Posterior cingulate gyrus (tissue), 11 donors: ENCODE data around the gene AQP12B.
"Not testable (repeated sequence)": the region's sequence is repeated elsewhere in the genome, so short reads cannot be mapped to it uniquely, and the experiment has no call there.

Experiments
- DNase-seq, 10 donors: peaks; one replicate each; pipeline versions ENCODE4 v3.0.0 to v3.0.0-alpha.2; 2020 to 2021; ENCODE audit warnings: mixed read lengths in 3 of 10
- intact Hi-C: fragments of 100-400 bp; cut with DNase I; formaldehyde crosslinking; loops from one replicate; pipeline ENCODE4 v1.15.1; 2023

The AQP12B gene

GRCh38 chr2:240702640-240703011 lies 19.9 kb upstream of the AQP12B start:
- intact Hi-C loops, result no loop called here
- DNase-seq, result peak in 4 of 10 donors; percentile 7 to 61 (median 58)

- intact Hi-C loops, result no loop called here
- DNase-seq, result peak in 4 of 10 donors; percentile 16 to 75 (median 56)
These were observed 19.3 kb upstream of the AQP12B start for GRCh38 chr2:240701736-240702639.

GRCh38 chr2:240701091-240701735 lies 18.5 kb upstream of the AQP12B start:
- intact Hi-C loops, result no loop called here
- DNase-seq, result peak in 4 of 10 donors; percentile 24 to 78 (median 66)

GRCh38 chr2:240700616-240701015 lies 17.9 kb upstream of the AQP12B start:
- intact Hi-C loops, result not testable (repeated sequence)
- DNase-seq, result peak in 4 of 10 donors; percentile 2 to 62 (median 25)

- intact Hi-C loops, result not testable (repeated sequence)
- peak in 4 of 10 donors; percentile 7 to 56 (median 38) for DNase-seq
These were observed 17.1 kb upstream of the AQP12B start for GRCh38 chr2:240699835-240700234.

- intact Hi-C loops, result not testable (repeated sequence)
- peak in 3 of 10 donors; percentile 8 to 71 (median 62) for DNase-seq
These were observed 16.3 kb upstream of the AQP12B start for GRCh38 chr2:240698852-240699561.

GRCh38 chr2:240696469-240696868 lies 13.8 kb upstream of the AQP12B start:
- DNase-seq, intact Hi-C loops: not testable (repeated sequence)

GRCh38 chr2:240695593-240695992 lies 12.9 kb upstream of the AQP12B start:
- DNase-seq, intact Hi-C loops: not testable (repeated sequence)

GRCh38 chr2:240694304-240694703 lies 11.6 kb upstream of the AQP12B start:
- intact Hi-C loops, DNase-seq: not testable (repeated sequence)

- intact Hi-C loops, result not testable (repeated sequence)
- peak in 2 of 10 donors; percentile 61 to 75 for DNase-seq
These were observed 10.2 kb upstream of the AQP12B start for GRCh38 chr2:240692583-240693561.

GRCh38 chr2:240691631-240692420 lies 9.1 kb upstream of the AQP12B start, which contains the start of gene AQP12A:
Gene AQP12A (plus strand): TSS chr2:240691866. CDS start chr2:240691914, 48 bp downstream.
- peak in 3 of 10 donors; percentile 7 to 80 (median 57) for DNase-seq
- intact Hi-C loops, result not testable (repeated sequence)

- intact Hi-C loops, result not testable (repeated sequence)
- DNase-seq, result peak in 2 of 10 donors; percentile 39 to 58
These were observed 8.4 kb upstream of the AQP12B start for GRCh38 chr2:240691075-240691427.

- DNase-seq, result peak in 5 of 10 donors; percentile 6 to 88 (median 71)
- intact Hi-C loops, result not testable (repeated sequence)
These were observed 7.9 kb upstream of the AQP12B start for GRCh38 chr2:240690421-240691074.

GRCh38 chr2:240689975-240690374 lies 7.3 kb upstream of the AQP12B start:
- intact Hi-C loops, result no loop called here
- peak in 2 of 10 donors; percentile 30 to 72 for DNase-seq

GRCh38 chr2:240688553-240688919 lies 5.9 kb upstream of the AQP12B start:
- intact Hi-C loops, result no loop called here
- peak in 2 of 10 donors; percentile 60 to 64 for DNase-seq

GRCh38 chr2:240687741-240688552 lies 5.3 kb upstream of the AQP12B start:
- intact Hi-C loops, result no loop called here
- DNase-seq, result peak in 3 of 10 donors; percentile 4 to 67 (median 60)

GRCh38 chr2:240687045-240687740 lies 4.5 kb upstream of the AQP12B start:
- intact Hi-C loops, result no loop called here
- peak in 2 of 10 donors; percentile 70 to 75 for DNase-seq
